Karpas-422 (cell line): ENCODE results near the gene ACADL. TPM values are rescaled to one million over a fixed set of nuclear protein-coding genes. Genes with fewer than 3 reads are reported as not detected.
A peak's percentile ranks its signal among the peaks of the same experiment; 100 is the strongest.
"Not testable (repeated sequence)": the region's sequence is repeated elsewhere in the genome, so short reads cannot be mapped to it uniquely, and the experiment has no call there.

Experiments
- DNase-seq: peaks from one replicate; pipeline ENCODE4 v3.0.0-alpha.2; 2015
- H2AFZ ChIP-seq: fragments of 200-600 bp; sonication (generic); 2 replicates; pipeline ENCODE4 v1.6.1; 2014; ENCODE audit warnings: antibody characterized with exemption, low read length, mixed read lengths
- H3K27ac ChIP-seq: fragments of 200-600 bp; sonication (generic); 2 replicates; pipeline ENCODE4 v1.5.1; 2014; ENCODE audit warnings: mild to moderate bottlenecking, low read length, moderate library complexity
- H3K27me3 ChIP-seq: fragments of 200-600 bp; sonication (generic); 2 replicates; pipeline ENCODE4 v1.6.1; 2014; ENCODE audit warnings: low read length, mixed read lengths
- H3K36me3 ChIP-seq: fragments of 200-600 bp; sonication (generic); 2 replicates; pipeline ENCODE4 v1.6.1; 2014; ENCODE audit warnings: low read length, mixed read lengths; ENCODE audit not compliant: insufficient read depth
- H3K4me1 ChIP-seq: fragments of 200-600 bp; sonication (generic); 2 replicates; pipeline ENCODE4 v1.6.1; 2014; ENCODE audit warnings: mild to moderate bottlenecking, low read length, mixed read lengths
- H3K4me2 ChIP-seq: fragments of 200-600 bp; sonication (generic); 2 replicates; pipeline ENCODE4 v1.6.1; 2014; ENCODE audit warnings: low read length, low read depth, mild to moderate bottlenecking; ENCODE audit not compliant: poor library complexity, severe bottlenecking
- H3K4me3 ChIP-seq: fragments of 200-600 bp; sonication (generic); 2 replicates; pipeline ENCODE4 v1.5.1; 2014; ENCODE audit warnings: mild to moderate bottlenecking, antibody characterized with exemption, low read length, mixed read lengths
- H3K79me2 ChIP-seq: fragments of 200-600 bp; sonication (generic); 2 replicates; pipeline ENCODE4 v1.6.1; 2014; ENCODE audit warnings: mild to moderate bottlenecking, low read length, mixed read lengths
- H3K9ac ChIP-seq: fragments of 200-600 bp; sonication (generic); 2 replicates; pipeline ENCODE4 v1.6.0; 2014; ENCODE audit warnings: low read length
- H3K9me2 ChIP-seq: fragments of 200-600 bp; sonication (generic), shearing (Covaris generic); replicated peaks from 2 replicates; pipeline ENCODE4 v1.6.0; 2014; ENCODE audit warnings: mild to moderate bottlenecking, low read length, moderate library complexity; ENCODE audit not compliant: insufficient read depth
- H3K9me3 ChIP-seq: fragments of 300-700, 200-600 bp; sonication (generic); 2 replicates; pipeline ENCODE4 v1.6.1; 2014; ENCODE audit warnings: low read length, mixed read lengths
- H4K20me1 ChIP-seq: fragments of 200-600 bp; sonication (generic); 2 replicates; pipeline ENCODE4 v1.6.1; 2014; ENCODE audit warnings: mild to moderate bottlenecking, antibody characterized with exemption, low read length, low read depth; ENCODE audit not compliant: insufficient read depth
- total RNA-seq: library from RNA; depleted of rRNA; stranded (reverse); fragments of >200 nt; shearing (Covaris generic); gene quantifications from 2 replicates; pipeline ENCODE4 v1.2.3, GENCODE V29; 2014; ENCODE audit warnings: low replicate concordance

The ACADL gene
- total RNA-seq, 1 experiment from 2014 or later = not detected

- not testable (repeated sequence) for H4K20me1 ChIP-seq, H3K9ac ChIP-seq, H3K4me2 ChIP-seq, H3K4me3 ChIP-seq, DNase-seq, H3K9me2 ChIP-seq, H3K79me2 ChIP-seq, H3K27me3 ChIP-seq, H3K9me3 ChIP-seq, H3K27ac ChIP-seq, H3K36me3 ChIP-seq, H2AFZ ChIP-seq
- peaks cover 18% of the 10 kb centered on the region for H3K4me1 ChIP-seq
Measured at GRCh38 chr2:210181606-210182088, 43.6 kb downstream of the ACADL start.

- H3K9me2 ChIP-seq, H3K27me3 ChIP-seq, H4K20me1 ChIP-seq, H2AFZ ChIP-seq, H3K79me2 ChIP-seq, H3K9me3 ChIP-seq, H3K27ac ChIP-seq, H3K4me2 ChIP-seq, H3K36me3 ChIP-seq, H3K4me3 ChIP-seq, H3K9ac ChIP-seq, DNase-seq: not testable (repeated sequence)
- peaks cover 18% of the 10 kb centered on the region for H3K4me1 ChIP-seq
Measured at GRCh38 chr2:210181033-210181605, 44.1 kb downstream of the ACADL start.

- Histone ChIP-seq H3K79me2 (no peaks in the 10 kb centered on the region), H3K9me2 (no peaks in the 10 kb centered on the region), H3K9ac (no peak overlapping the region), H3K36me3 (no peaks in the 10 kb centered on the region; the same call in 1 of the 2 replicates), H3K9me3 (no peaks in the 10 kb centered on the region), H4K20me1 (no peaks in the 10 kb centered on the region), H3K27ac (no peak overlapping the region), H2AFZ (no peak overlapping the region), H3K4me2 (no peak overlapping the region), H3K4me3 (no peak overlapping the region), H3K4me1 (peaks cover 18% of the 10 kb centered on the region), H3K27me3 (no peaks in the 10 kb centered on the region)
- DNase-seq = no peak
Measured at GRCh38 chr2:210180477-210180876, 44.8 kb downstream of the ACADL start.

GRCh38 chr2:210179351-210179990 is 45.8 kb downstream of the ACADL start:
- Histone ChIP-seq H3K9me3 (no peaks in the 10 kb centered on the region), H2AFZ (no peak overlapping the region), H3K36me3 (no peaks in the 10 kb centered on the region; the same call in 1 of the 2 replicates), H3K4me2 (no peak overlapping the region), H3K4me3 (no peak overlapping the region), H3K27me3 (no peaks in the 10 kb centered on the region), H3K9me2 (no peaks in the 10 kb centered on the region), H3K4me1 (peaks cover 18% of the 10 kb centered on the region), H4K20me1 (no peaks in the 10 kb centered on the region), H3K27ac (no peak overlapping the region), H3K9ac (no peak overlapping the region), H3K79me2 (no peaks in the 10 kb centered on the region)
- no peak for DNase-seq

GRCh38 chr2:210177769-210178168 is 47.5 kb downstream of the ACADL start:
- H4K20me1 ChIP-seq = no peaks in the 10 kb centered on the region
- peaks cover 18% of the 10 kb centered on the region for H3K4me1 ChIP-seq
- H3K4me3 ChIP-seq = no peak overlapping the region
- H2AFZ ChIP-seq = no peak overlapping the region
- no peak overlapping the region for H3K27ac ChIP-seq
- H3K9me3 ChIP-seq = no peaks in the 10 kb centered on the region
- H3K4me2 ChIP-seq = no peak overlapping the region
- H3K79me2 ChIP-seq = no peaks in the 10 kb centered on the region
- no peaks in the 10 kb centered on the region for H3K27me3 ChIP-seq
- no peak for DNase-seq
- H3K36me3 ChIP-seq = no peaks in the 10 kb centered on the region
- H3K9me2 ChIP-seq = no peaks in the 10 kb centered on the region
- no peak overlapping the region for H3K9ac ChIP-seq

GRCh38 chr2:210177115-210177514 is 48.1 kb downstream of the ACADL start:
- not testable (repeated sequence) for H3K4me2 ChIP-seq, H3K9me2 ChIP-seq, H2AFZ ChIP-seq, H3K79me2 ChIP-seq, H4K20me1 ChIP-seq, DNase-seq, H3K9me3 ChIP-seq, H3K4me3 ChIP-seq, H3K27ac ChIP-seq, H3K27me3 ChIP-seq, H3K36me3 ChIP-seq, H3K9ac ChIP-seq
- peaks cover 24% of the 10 kb centered on the region for H3K4me1 ChIP-seq

GRCh38 chr2:210174086-210174485 is 51.2 kb downstream of the ACADL start:
- H3K9ac ChIP-seq = no peak overlapping the region
- no peaks in the 10 kb centered on the region for H3K36me3 ChIP-seq
- no peak overlapping the region for H3K4me2 ChIP-seq
- H3K79me2 ChIP-seq = peaks cover 14% of the 10 kb centered on the region
- no peaks in the 10 kb centered on the region for H3K9me3 ChIP-seq
- no peak overlapping the region for H3K4me3 ChIP-seq
- H3K27ac ChIP-seq = no peak overlapping the region
- no peaks in the 10 kb centered on the region for H3K27me3 ChIP-seq
- no peaks in the 10 kb centered on the region for H3K9me2 ChIP-seq
- H4K20me1 ChIP-seq = no peaks in the 10 kb centered on the region
- no peak for DNase-seq
- H2AFZ ChIP-seq = no peak overlapping the region
- peaks cover 34% of the 10 kb centered on the region for H3K4me1 ChIP-seq

GRCh38 chr2:210172219-210172575 is 53.0 kb downstream of the ACADL start:
- peak overlapping the region; percentile 99; the same call in 1 of the 2 replicates for H2AFZ ChIP-seq
- no peaks in the 10 kb centered on the region for H3K9me3 ChIP-seq
- H3K79me2 ChIP-seq = peaks cover 31% of the 10 kb centered on the region
- H3K27ac ChIP-seq = no peak overlapping the region
- H4K20me1 ChIP-seq = no peaks in the 10 kb centered on the region
- H3K4me3 ChIP-seq = peak overlapping the region; percentile 74
- H3K27me3 ChIP-seq = no peaks in the 10 kb centered on the region
- H3K4me2 ChIP-seq = peak overlapping the region; percentile 89
- no peaks in the 10 kb centered on the region for H3K9me2 ChIP-seq
- peak overlapping the region; percentile 80 for H3K9ac ChIP-seq
- no peak for DNase-seq
- H3K4me1 ChIP-seq = peaks cover 37% of the 10 kb centered on the region
- no peaks in the 10 kb centered on the region for H3K36me3 ChIP-seq
